Measurements from ENCODE around the gene RS1.

The RS1 gene

GRCh38 chrX:18617407-18617750 is 54.5 kb downstream of the RS1 start (continued):
- no peak for TF ChIP-seq SCRT1 (tag by site-specific recombination; IDR thresholded peaks at IDR 0.05; ENCODE audit: borderline replicate concordance)

DNA sequence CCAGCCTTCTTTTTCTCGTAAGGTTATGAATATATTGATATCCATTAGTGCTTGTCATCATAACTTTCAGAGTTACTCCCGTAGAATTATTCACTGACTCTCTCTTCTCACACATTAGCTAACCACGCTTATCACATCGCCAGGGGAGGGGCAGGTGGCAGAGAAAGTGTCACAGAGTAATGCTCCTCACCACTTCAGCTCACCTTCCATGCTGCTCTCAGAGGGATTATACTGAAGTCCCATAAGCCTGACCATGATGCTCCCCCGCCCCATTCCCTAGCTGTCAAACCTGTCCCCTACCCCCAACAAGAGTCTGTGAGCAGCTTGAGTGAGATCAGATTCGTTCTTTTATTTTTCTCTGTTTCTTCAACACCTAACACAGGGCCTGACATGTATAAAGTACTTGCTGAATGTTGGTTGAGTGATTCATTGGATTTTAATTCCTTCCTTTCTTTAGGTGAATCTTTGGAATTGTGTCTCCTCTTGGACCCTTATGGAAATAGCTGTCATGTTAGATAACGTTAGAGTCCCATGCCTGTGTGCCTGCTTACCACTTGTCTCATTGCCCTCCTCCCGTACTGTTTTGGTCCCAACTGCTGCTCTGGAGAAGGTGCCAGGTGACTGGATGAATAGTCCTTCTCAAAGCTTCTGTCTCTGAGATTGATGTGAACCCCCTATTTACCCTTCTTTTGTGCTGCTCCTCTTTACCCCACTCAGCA is 55.1 kb downstream of the RS1 start:
- CTCF ChIA-PET = no interaction called here
- H3K9me3 ChIP-seq (ENCODE audit: control insufficient read depth, insufficient read depth, low read depth, low read length) = no peaks in the 10 kb centered on the region
- no peak overlapping the region for H3K4me3 ChIP-seq (ENCODE audit: low read depth, low read length)
- H3K4me1 ChIP-seq (ENCODE audit: control insufficient read depth, insufficient read depth, low read length) = no peaks in the 10 kb centered on the region
- no peaks in the 10 kb centered on the region for H3K36me3 ChIP-seq (ENCODE audit: control insufficient read depth in 2 of 2, insufficient read depth in 1 of 2, low read length in 2 of 2)
- no peak overlapping the region for H3K27ac ChIP-seq (ENCODE audit: extremely low read depth, low read depth, low read length)
- TF ChIP-seq RBAK (tag by site-specific recombination; IDR thresholded peaks at IDR 0.05) (no peak), ZNF155 (tag by site-specific recombination; IDR thresholded peaks at IDR 0.05) (no peak), ZNF707 (tag by site-specific recombination; IDR thresholded peaks at IDR 0.05) (no peak), ZNF837 (tag by site-specific recombination; IDR thresholded peaks at IDR 0.05) (no peak), ZFP41 (tag by site-specific recombination; IDR thresholded peaks at IDR 0.05; ENCODE audit: borderline replicate concordance) (no peak)
- POLR2A ChIA-PET = no interaction called here

GRCh38 chrX:18613930-18614639 is 57.8 kb downstream of the RS1 start:
- no peak overlapping the region for H3K27ac ChIP-seq (ENCODE audit: extremely low read depth, low read depth, low read length)
- H3K36me3 ChIP-seq (ENCODE audit: control insufficient read depth in 2 of 2, insufficient read depth in 1 of 2, low read length in 2 of 2) = peaks cover 0 to 12% of the 10 kb centered on the region in 2 experiments; a peak in 2 of 3 replicates
- ChIA-PET CTCF (no interaction called here), POLR2A (no interaction called here)
- H3K4me3 ChIP-seq (ENCODE audit: low read depth, low read length) = no peak overlapping the region
- H3K4me1 ChIP-seq (ENCODE audit: control insufficient read depth, insufficient read depth, low read length) = no peaks in the 10 kb centered on the region
- TF ChIP-seq, protein P1, sequence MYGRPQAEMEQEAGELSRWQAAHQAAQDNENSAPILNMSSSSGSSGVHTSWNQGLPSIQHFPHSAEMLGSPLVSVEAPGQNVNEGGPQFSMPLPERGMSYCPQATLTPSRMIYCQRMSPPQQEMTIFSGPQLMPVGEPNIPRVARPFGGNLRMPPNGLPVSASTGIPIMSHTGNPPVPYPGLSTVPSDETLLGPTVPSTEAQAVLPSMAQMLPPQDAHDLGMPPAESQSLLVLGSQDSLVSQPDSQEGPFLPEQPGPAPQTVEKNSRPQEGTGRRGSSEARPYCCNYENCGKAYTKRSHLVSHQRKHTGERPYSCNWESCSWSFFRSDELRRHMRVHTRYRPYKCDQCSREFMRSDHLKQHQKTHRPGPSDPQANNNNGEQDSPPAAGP (tag by site-specific recombination; IDR thresholded peaks at IDR 0.05) = no peak
- TF ChIP-seq ZNF510 (tag by site-specific recombination; IDR thresholded peaks at IDR 0.05; ENCODE audit: insufficient replicate concordance) (no peak), YY1 (tag by site-specific recombination; IDR thresholded peaks at IDR 0.05) (no peak), ZBTB20 (tag by site-specific recombination; IDR thresholded peaks at IDR 0.05) (no peak), ZNF626 (tag by site-specific recombination; IDR thresholded peaks at IDR 0.05) (no peak), ZNF121 (tag by site-specific recombination; IDR thresholded peaks at IDR 0.05) (no peak)
- H3K9me3 ChIP-seq (ENCODE audit: control insufficient read depth, insufficient read depth, low read depth, low read length) = no peaks in the 10 kb centered on the region

DNA sequence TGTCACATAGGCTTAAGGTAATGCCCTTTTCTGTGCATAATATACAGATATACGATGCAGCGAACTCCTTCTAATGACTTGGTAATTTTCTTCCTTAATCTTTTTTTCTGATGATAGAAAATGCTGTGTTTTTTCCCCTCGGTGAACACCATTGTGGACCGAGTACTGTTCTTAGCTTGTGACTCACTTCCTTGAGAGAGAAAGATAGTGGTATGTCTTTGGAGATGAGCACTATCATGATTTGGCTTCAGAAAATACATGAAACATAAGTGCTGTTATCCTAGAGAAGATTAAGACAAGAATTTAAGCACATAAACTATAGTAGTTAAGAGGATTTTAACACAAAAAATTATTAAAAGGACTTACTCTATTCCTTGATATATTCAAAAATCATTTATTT is 63.9 kb downstream of the RS1 start:
- Histone ChIP-seq H3K27ac (ENCODE audit: extremely low read depth, low read depth, low read length) (no peak overlapping the region), H3K9me3 (ENCODE audit: control insufficient read depth, insufficient read depth, low read depth, low read length) (no peaks in the 10 kb centered on the region), H3K36me3 (ENCODE audit: control insufficient read depth in 2 of 2, insufficient read depth in 1 of 2, low read length in 2 of 2) (peaks cover 0 to 18% of the 10 kb centered on the region in 2 experiments; a peak in 2 of 3 replicates), H3K4me3 (ENCODE audit: low read depth, low read length) (no peak overlapping the region), H3K4me1 (ENCODE audit: control insufficient read depth, insufficient read depth, low read length) (no peaks in the 10 kb centered on the region)
- POLR2A ChIA-PET = no interaction called here
- TF ChIP-seq SCRT2 (tag by site-specific recombination; IDR thresholded peaks at IDR 0.05) (no peak), ZNF561 (tag by site-specific recombination; IDR thresholded peaks at IDR 0.05; ENCODE audit: borderline replicate concordance) (no peak), ZNF488 (tag by site-specific recombination; IDR thresholded peaks at IDR 0.05) (no peak), ZSCAN23 (tag by site-specific recombination; IDR thresholded peaks at IDR 0.05) (no peak), ZFP3 (tag by site-specific recombination; IDR thresholded peaks at IDR 0.05; ENCODE audit: low read depth) (no peak), PRDM1 (tag by site-specific recombination; IDR thresholded peaks at IDR 0.05) (no peak), ZNF843 (tag by site-specific recombination; IDR thresholded peaks at IDR 0.05) (no peak), WT1 (tag by site-specific recombination; IDR thresholded peaks at IDR 0.05) (no peak), EGR2 (tag by site-specific recombination; IDR thresholded peaks at IDR 0.05; ENCODE audit: low read depth) (no peak), HOXA7 (CRISPR knock-in tag; IDR thresholded peaks at IDR 0.05; ENCODE audit: borderline replicate concordance) (no peak), ZNF555 (tag by site-specific recombination; conservative IDR thresholded peaks at IDR 0.05) (no peak), ZBTB20 (tag by site-specific recombination; IDR thresholded peaks at IDR 0.05) (no peak), ZNF416 (tag by site-specific recombination; IDR thresholded peaks at IDR 0.05) (no peak), ZNF791 (tag by site-specific recombination; IDR thresholded peaks at IDR 0.05) (no peak)
- CTCF ChIA-PET = no interaction called here
